Measurements from ENCODE around the gene TTC12.

- no peak for TF ChIP-seq EZH2 (IDR thresholded peaks at IDR 0.05; ENCODE audit: insufficient read depth, poor library complexity, severe bottlenecking)
- TF ChIP-seq EZH2phosphoT487 (IDR thresholded peaks at IDR 0.05; ENCODE audit: insufficient read depth, low read depth), result no peak
Observed at GRCh38 chr11:113415343-113415742, 101.0 kb downstream of the TTC12 start.
